HL-60 (cell line): Measurements from ENCODE around the gene MCCC2.
"Not testable (repeated sequence)": the region's sequence is repeated elsewhere in the genome, so short reads cannot be mapped to it uniquely, and the experiment has no call there.

Experiments
- DNase-seq, 2 experiments: peaks; one replicate each; pipeline ENCODE4 v3.0.0-alpha.2; 2010 to 2020; ENCODE audit warnings: low read depth in 1 of 2, low spot score in 1 of 2
- H3K27ac ChIP-seq: fragments of 250-450 bp; sonication (Bioruptor Pico); replicated peaks from 2 replicates; pipeline ENCODE4 v1.5.1; 2020; ENCODE audit warnings: mild to moderate bottlenecking, moderate library complexity
- H3K27me3 ChIP-seq: fragments of 250-450 bp; sonication (Bioruptor Pico); 2 replicates; pipeline ENCODE4 v1.5.1; 2021; ENCODE audit warnings: mild to moderate bottlenecking, moderate library complexity; ENCODE audit not compliant: insufficient read depth, poor library complexity, severe bottlenecking
- H3K4me3 ChIP-seq: replicated peaks from 2 replicates; pipeline ENCODE4 v1.5.1; 2011; ENCODE audit warnings: mild to moderate bottlenecking, control low read depth, low read length; ENCODE audit not compliant: insufficient read depth
- GABPA ChIP-seq: IDR thresholded peaks from 2 replicates; pipeline ENCODE4 v1.6.1; 2012; ENCODE audit warnings: low read depth
- POLR2AphosphoS5 ChIP-seq: IDR thresholded peaks from 2 replicates; pipeline ENCODE4 v1.6.1; 2012; ENCODE audit warnings: low read depth
- SPI1 ChIP-seq: IDR thresholded peaks from 2 replicates; pipeline ENCODE4 v1.6.1; 2012; ENCODE audit warnings: low read depth, mild to moderate bottlenecking, borderline replicate concordance
- TF ChIP-seq, protein P1 (sequence below): IDR thresholded peaks from one replicate; pipeline ENCODE4 v1.5.1; 2011; ENCODE audit warnings: low read length, control low read depth, inconsistent platforms; ENCODE audit not compliant: insufficient read depth
- TF ChIP-seq, protein P2 (sequence below): IDR thresholded peaks from 2 replicates; pipeline ENCODE4 v1.6.1; 2012; ENCODE audit warnings: low read depth; ENCODE audit not compliant: insufficient replicate concordance

Gene MCCC2

DNA sequence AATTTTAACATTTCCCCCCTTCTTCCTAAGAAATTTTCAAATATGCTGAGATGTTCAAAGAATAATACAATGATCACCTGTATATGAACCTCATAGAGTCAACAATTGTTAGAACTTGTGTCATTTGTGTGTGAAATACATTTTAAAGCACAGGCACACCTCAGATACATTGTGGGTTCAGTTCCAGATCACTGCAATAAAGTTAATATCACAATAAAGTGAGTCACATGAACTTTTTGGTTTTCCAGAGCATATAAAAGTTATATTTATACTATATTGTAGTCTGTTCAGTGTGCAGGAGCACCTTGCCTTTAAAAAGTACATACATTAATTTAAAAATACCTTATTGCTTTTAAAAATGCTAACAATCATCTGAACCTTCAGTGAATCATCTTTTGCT lies 50.0 kb downstream of the MCCC2 start:
- TF ChIP-seq, protein P1, sequence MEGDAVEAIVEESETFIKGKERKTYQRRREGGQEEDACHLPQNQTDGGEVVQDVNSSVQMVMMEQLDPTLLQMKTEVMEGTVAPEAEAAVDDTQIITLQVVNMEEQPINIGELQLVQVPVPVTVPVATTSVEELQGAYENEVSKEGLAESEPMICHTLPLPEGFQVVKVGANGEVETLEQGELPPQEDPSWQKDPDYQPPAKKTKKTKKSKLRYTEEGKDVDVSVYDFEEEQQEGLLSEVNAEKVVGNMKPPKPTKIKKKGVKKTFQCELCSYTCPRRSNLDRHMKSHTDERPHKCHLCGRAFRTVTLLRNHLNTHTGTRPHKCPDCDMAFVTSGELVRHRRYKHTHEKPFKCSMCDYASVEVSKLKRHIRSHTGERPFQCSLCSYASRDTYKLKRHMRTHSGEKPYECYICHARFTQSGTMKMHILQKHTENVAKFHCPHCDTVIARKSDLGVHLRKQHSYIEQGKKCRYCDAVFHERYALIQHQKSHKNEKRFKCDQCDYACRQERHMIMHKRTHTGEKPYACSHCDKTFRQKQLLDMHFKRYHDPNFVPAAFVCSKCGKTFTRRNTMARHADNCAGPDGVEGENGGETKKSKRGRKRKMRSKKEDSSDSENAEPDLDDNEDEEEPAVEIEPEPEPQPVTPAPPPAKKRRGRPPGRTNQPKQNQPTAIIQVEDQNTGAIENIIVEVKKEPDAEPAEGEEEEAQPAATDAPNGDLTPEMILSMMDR: no peak
- no peak for TF ChIP-seq SPI1
- TF ChIP-seq GABPA: no peak
- TF ChIP-seq, protein P2, sequence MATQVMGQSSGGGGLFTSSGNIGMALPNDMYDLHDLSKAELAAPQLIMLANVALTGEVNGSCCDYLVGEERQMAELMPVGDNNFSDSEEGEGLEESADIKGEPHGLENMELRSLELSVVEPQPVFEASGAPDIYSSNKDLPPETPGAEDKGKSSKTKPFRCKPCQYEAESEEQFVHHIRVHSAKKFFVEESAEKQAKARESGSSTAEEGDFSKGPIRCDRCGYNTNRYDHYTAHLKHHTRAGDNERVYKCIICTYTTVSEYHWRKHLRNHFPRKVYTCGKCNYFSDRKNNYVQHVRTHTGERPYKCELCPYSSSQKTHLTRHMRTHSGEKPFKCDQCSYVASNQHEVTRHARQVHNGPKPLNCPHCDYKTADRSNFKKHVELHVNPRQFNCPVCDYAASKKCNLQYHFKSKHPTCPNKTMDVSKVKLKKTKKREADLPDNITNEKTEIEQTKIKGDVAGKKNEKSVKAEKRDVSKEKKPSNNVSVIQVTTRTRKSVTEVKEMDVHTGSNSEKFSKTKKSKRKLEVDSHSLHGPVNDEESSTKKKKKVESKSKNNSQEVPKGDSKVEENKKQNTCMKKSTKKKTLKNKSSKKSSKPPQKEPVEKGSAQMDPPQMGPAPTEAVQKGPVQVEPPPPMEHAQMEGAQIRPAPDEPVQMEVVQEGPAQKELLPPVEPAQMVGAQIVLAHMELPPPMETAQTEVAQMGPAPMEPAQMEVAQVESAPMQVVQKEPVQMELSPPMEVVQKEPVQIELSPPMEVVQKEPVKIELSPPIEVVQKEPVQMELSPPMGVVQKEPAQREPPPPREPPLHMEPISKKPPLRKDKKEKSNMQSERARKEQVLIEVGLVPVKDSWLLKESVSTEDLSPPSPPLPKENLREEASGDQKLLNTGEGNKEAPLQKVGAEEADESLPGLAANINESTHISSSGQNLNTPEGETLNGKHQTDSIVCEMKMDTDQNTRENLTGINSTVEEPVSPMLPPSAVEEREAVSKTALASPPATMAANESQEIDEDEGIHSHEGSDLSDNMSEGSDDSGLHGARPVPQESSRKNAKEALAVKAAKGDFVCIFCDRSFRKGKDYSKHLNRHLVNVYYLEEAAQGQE: no peak
- DNase-seq: no peak
- Histone ChIP-seq H3K27ac (no peak overlapping the region), H3K27me3 (no peaks in the 10 kb centered on the region), H3K4me3 (no peak overlapping the region)

DNA sequence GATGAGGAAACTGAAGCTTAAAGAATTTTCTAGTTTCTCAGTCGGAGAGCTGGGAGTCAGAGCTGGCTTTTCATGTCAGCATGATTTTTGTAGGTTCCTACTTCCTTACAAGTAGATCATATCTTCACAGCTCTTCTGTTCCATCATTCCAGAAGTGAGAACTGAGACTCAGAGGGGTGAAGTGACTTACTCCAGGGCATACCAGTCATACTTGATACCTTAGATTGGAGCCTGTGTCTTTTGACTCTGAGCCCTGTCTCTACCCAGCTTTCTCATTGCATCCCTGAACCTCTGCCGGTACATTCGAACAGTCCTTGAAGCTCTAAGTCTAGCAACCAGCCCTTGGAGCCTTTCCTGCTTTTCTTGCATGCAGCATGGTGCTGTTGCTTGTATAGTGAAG lies 53.3 kb downstream of the MCCC2 start:
- no peaks in the 10 kb centered on the region for H3K27me3 ChIP-seq
- TF ChIP-seq GABPA (no peak), SPI1 (no peak), POLR2AphosphoS5 (no peak)
- TF ChIP-seq, protein P1: no peak
- TF ChIP-seq, protein P2: no peak
- H3K27ac ChIP-seq: no peak overlapping the region
- no peak overlapping the region for H3K4me3 ChIP-seq
- no peak for DNase-seq

DNA sequence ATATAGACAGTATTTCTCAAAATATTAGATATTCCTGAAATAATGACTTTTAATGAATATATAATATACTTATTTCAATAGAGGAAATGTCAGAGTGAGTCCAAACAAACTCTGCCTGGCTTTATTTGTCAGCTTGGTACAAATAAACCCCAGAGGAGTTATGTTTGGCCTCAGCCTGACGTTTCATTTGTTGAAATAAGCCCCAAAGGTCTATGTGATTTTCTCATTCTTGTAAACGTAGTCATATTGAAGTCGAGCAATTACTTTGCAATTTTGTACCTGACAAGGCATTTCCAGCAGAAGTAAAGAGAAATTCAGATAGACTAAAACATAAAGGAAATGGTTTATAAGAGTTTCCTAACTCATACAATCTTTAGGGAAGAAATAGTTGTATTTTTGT lies 57.9 kb downstream of the MCCC2 start:
- TF ChIP-seq GABPA: no peak
- TF ChIP-seq, protein P2: no peak
- TF ChIP-seq, protein P1: no peak
- no peak for TF ChIP-seq SPI1
- TF ChIP-seq POLR2AphosphoS5: no peak

DNA sequence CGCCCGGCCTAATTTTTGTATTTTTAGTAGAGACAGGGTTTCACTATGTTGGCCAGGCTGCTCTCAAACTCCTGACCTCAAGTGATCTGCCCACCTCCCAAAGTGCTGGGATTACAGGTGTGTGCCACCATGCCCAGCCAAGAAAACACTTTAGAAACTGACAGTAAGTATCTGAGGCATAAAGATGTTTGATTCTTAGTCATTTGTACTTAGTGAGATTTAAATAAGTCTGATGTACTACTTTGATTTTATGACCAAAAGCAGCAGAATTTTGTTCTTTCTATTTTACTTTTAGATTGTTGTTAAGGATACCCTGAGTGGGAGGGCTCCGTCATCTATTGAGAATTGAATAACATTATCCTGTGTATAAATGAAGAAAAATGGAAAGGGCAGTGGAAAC lies 63.8 kb downstream of the MCCC2 start:
- H3K27me3 ChIP-seq, H3K4me3 ChIP-seq, DNase-seq, H3K27ac ChIP-seq: not testable (repeated sequence)

More for the DNA sequence above, 57.9 kb downstream of the MCCC2 start:
- Histone ChIP-seq H3K27me3 (no peaks in the 10 kb centered on the region), H3K4me3 (no peak overlapping the region), H3K27ac (no peak overlapping the region)
- no peak for DNase-seq
